Measurements from ENCODE around the gene GXYLT1. TPM values are rescaled to one million over a fixed set of nuclear protein-coding genes. Genes with fewer than 3 reads are reported as not detected.

The GXYLT1 gene
- total and polyA plus RNA-seq, 2 donors (not counting 3 experiments of a cell fraction or from before 2014, with no cell fraction given) = 6.8 to 23.0 TPM

DNA sequence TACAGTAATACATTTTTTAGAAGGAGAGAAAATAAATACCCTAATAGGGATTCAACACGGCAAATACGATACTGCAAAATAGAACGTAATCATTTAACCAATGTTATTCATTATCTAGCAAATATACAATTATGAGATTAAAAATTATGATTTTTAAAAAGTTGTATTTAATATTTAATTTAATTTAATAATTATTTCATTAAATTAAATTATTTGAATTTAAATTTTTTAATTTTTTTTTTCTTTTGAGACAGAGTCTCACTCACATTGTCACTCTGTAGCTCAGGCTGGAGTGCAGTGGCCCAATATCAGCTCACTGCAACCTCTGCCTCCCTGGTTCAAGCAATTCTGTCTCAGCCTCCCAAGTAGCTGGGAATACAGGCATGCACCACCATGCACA, 42.0 kb downstream of the GXYLT1 start:
- ChIA-PET POLR2A (no interaction called here), CTCF (interaction anchor here (0.6 kb wide), 1 partner anchor 78 kb away, joined by 3 read pairs; no protein-coding TSS in a partner anchor)
- Histone ChIP-seq H3K4me3 (replicated peaks in 1 of 3; ENCODE audit: insufficient read depth in 1 of 3, low read depth in 1 of 3, low read length in 3 of 3) (no peak overlapping the region), H3K4me2 (ENCODE audit: insufficient read depth, low read length) (no peak overlapping the region), H3K79me2 (ENCODE audit: control insufficient read depth, insufficient read depth, low read length) (no peaks in the 10 kb centered on the region), H3K27me3 (ENCODE audit: control insufficient read depth in 2 of 2, insufficient read depth in 2 of 2, low read length in 2 of 2) (no peaks in the 10 kb centered on the region), H3K9me3 (replicated peaks; ENCODE audit: control insufficient read depth, insufficient read depth, low read length) (no peaks in the 10 kb centered on the region), H3K36me3 (ENCODE audit: control insufficient read depth in 2 of 2, extremely low read depth in 1 of 2, insufficient read depth in 2 of 2, low read length in 2 of 2) (no peaks in the 10 kb centered on the region), H3K4me1 (ENCODE audit: control insufficient read depth, extremely low read depth, insufficient read depth, low read length) (peaks cover 2% of the 10 kb centered on the region), H4K20me1 (replicated peaks; ENCODE audit: control insufficient read depth, extremely low read depth, insufficient read depth, low read length) (no peaks in the 10 kb centered on the region), H3K27ac (ENCODE audit: insufficient read depth, low read depth, low read length) (no peak overlapping the region), H3K9me1 (replicated peaks; ENCODE audit: control insufficient read depth, extremely low read depth, insufficient read depth, low read length) (no peaks in the 10 kb centered on the region), H3K9ac (replicated peaks; ENCODE audit: extremely low read depth, insufficient read depth, low read length) (no peak overlapping the region), H2AFZ (ENCODE audit: low read depth, low read length) (no peak overlapping the region)
- dilution Hi-C loops (cut with MboI; ENCODE audit: extremely low pct_ligation_motif_present, low sequenced_read_pairs) = no loop called here
- TF ChIP-seq GATA2 (IDR thresholded peaks at IDR 0.05; ENCODE audit: insufficient read depth, insufficient read length, low read depth, low read length) (no peak), FOS (IDR thresholded peaks at IDR 0.05; ENCODE audit: borderline replicate concordance, insufficient read depth, low read length) (no peak), JUN (IDR thresholded peaks at IDR 0.05; ENCODE audit: borderline replicate concordance, insufficient read depth, insufficient read length, low read depth) (no peak), EZH2 (IDR thresholded peaks at IDR 0.05; ENCODE audit: borderline replicate concordance, low read depth, low read length, severe bottlenecking) (no peak), POLR2AphosphoS5 (IDR thresholded peaks at IDR 0.05; ENCODE audit: insufficient read depth, low read depth, low read length) (no peak), POLR2A (IDR thresholded peaks at IDR 0.05; ENCODE audit: low read depth, low read length) (no peak), MYC (IDR thresholded peaks at IDR 0.05; ENCODE audit: low read depth, low read length) (no peak)
- TF ChIP-seq, protein P1, sequence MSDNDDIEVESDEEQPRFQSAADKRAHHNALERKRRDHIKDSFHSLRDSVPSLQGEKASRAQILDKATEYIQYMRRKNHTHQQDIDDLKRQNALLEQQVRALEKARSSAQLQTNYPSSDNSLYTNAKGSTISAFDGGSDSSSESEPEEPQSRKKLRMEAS (IDR thresholded peaks at IDR 0.05; ENCODE audit: insufficient read depth, insufficient read length) = no peak
- TF ChIP-seq, protein P2, sequence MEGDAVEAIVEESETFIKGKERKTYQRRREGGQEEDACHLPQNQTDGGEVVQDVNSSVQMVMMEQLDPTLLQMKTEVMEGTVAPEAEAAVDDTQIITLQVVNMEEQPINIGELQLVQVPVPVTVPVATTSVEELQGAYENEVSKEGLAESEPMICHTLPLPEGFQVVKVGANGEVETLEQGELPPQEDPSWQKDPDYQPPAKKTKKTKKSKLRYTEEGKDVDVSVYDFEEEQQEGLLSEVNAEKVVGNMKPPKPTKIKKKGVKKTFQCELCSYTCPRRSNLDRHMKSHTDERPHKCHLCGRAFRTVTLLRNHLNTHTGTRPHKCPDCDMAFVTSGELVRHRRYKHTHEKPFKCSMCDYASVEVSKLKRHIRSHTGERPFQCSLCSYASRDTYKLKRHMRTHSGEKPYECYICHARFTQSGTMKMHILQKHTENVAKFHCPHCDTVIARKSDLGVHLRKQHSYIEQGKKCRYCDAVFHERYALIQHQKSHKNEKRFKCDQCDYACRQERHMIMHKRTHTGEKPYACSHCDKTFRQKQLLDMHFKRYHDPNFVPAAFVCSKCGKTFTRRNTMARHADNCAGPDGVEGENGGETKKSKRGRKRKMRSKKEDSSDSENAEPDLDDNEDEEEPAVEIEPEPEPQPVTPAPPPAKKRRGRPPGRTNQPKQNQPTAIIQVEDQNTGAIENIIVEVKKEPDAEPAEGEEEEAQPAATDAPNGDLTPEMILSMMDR (IDR thresholded peaks at IDR 0.05; ENCODE audit: extremely low read depth in 1 of 2, insufficient read depth in 1 of 2, low read depth in 1 of 2, low read length in 2 of 2) = no peak
- no TSS peak for BruUV-seq (replicated peaks)
- intact Hi-C loops (cut with micrococcal nuclease) = loop anchor here (5.0 kb wide), 1 partner anchor 1155 kb away; no protein-coding TSS in a partner anchor
- FAIRE-seq (no peak), DNase-seq (ENCODE audit: low read depth, low spot score) (no peak)
